Prostate gland (tissue), 2 donors: ENCODE measurements around the gene GAP43.

Experiments used
- CTCF ChIP-seq, 4 experiments: fragments of 200-600 bp in 2 of 4; fragments of 450-650 bp in 2 of 4; sonication (generic) in 2 of 4; IDR thresholded peaks; 1 replicate in 3 of 4; 2 replicates in 1 of 4; pipeline ENCODE4 v1.5.1; 2016 to 2019; ENCODE audit warnings: antibody characterized with exemption in 4 of 4, mild to moderate bottlenecking in 2 of 4, moderate library complexity in 2 of 4
- POLR2A ChIP-seq: fragments of 450-650 bp; IDR thresholded peaks from one replicate; pipeline ENCODE4 v1.6.1; 2016; ENCODE audit warnings: antibody characterized with exemption, mild to moderate bottlenecking

- TF ChIP-seq CTCF (IDR thresholded peaks at IDR 0.05), result no peak
- no peak for TF ChIP-seq POLR2A
These were observed 5.7 kb upstream of the GAP43 start for GRCh38 chr3:115617591-115617990.
